Measurements from ENCODE around the gene CNPY1. TPM values are rescaled to one million over a fixed set of nuclear protein-coding genes. Genes with fewer than 3 reads are reported as not detected.

Gene CNPY1
- total RNA-seq, 1 donor from 2014 or later, result not detected

DNA sequence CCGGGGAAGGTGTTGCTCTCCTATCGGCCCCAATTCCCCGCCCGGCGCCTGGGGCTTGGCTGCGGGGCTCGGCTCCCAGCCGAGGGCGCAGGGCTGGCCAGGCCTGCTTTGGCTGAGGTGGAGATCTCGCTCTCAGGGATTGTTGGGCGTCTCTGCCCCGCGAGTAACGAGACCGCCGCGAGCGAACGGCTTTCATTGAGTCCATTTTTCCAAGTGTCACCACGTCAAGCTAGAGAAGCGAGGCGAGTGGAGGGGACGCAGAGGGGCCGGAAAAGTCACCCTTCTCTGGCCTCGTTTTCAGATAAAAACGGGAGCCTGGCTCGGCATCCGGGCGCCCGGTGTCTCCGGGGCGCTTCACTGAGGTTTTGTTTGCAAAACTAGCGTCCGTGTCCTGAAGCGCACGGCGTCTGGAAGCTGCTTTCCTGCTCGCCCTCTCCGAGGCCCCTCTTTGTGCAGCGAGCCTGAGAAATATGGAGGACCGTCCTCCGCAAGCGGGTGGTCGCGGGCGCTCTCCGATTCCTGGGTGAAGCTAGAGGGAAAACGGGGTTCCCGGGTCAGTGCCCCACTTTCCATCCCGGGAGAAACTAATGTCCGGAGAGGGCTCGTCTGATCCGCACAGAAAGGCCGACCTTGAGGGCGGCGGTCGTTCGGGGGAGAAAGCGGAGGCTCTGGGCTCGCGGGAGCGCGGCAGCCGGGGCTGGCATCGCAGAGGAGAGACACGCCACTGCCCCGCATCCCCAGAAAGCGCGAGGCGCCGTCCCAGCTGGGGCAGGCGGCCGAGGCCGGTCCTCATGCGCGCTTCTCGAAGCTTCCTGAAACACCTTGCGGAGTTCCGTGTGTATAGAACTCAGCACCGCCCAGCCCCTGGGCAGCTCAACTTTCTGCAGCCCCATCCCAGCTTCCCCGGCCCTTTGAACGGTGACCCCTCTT, 91.9 kb downstream of the CNPY1 start:
- H4K20me1 ChIP-seq (ENCODE audit: insufficient read depth, low read length), result peaks cover 4% of the 10 kb centered on the region
- Mint-ChIP-seq H3K27me3 (ENCODE audit: low read depth, unreplicated experiment) (peaks cover 60% of the 10 kb centered on the region), H3K9me3 (ENCODE audit: unreplicated experiment) (peaks cover 20% of the 10 kb centered on the region), H3K4me1 (ENCODE audit: low read depth, unreplicated experiment) (no peaks in the 10 kb centered on the region), H3K36me3 (ENCODE audit: low read depth, unreplicated experiment) (peaks cover 2% of the 10 kb centered on the region), H3K4me3 (ENCODE audit: unreplicated experiment) (no peak overlapping the region), H3K27ac (ENCODE audit: unreplicated experiment) (no peak overlapping the region)
- H3K79me2 ChIP-seq (ENCODE audit: insufficient read depth, low read length), result no peaks in the 10 kb centered on the region
- no peak for FAIRE-seq
- H3K9ac ChIP-seq (ENCODE audit: low read length), result no peak overlapping the region
- no peak overlapping the region for H3K4me3 ChIP-seq (ENCODE audit: insufficient read depth, low read depth, low read length)
- H2AFZ ChIP-seq (ENCODE audit: low read depth, low read length), result no peak overlapping the region
- peak overlapping the region; percentile 8 for H3K4me2 ChIP-seq (ENCODE audit: low read length)
- H3K27ac ChIP-seq (ENCODE audit: low read depth, low read length), result no peak overlapping the region
- no peaks in the 10 kb centered on the region for H3K9me3 ChIP-seq (ENCODE audit: insufficient read depth, low read depth, low read length)
- H3K27me3 ChIP-seq (ENCODE audit: insufficient read depth, low read length), result peaks cover 87% of the 10 kb centered on the region
- H3K36me3 ChIP-seq (ENCODE audit: insufficient read depth, low read length), result no peaks in the 10 kb centered on the region
- TF ChIP-seq, protein P1, sequence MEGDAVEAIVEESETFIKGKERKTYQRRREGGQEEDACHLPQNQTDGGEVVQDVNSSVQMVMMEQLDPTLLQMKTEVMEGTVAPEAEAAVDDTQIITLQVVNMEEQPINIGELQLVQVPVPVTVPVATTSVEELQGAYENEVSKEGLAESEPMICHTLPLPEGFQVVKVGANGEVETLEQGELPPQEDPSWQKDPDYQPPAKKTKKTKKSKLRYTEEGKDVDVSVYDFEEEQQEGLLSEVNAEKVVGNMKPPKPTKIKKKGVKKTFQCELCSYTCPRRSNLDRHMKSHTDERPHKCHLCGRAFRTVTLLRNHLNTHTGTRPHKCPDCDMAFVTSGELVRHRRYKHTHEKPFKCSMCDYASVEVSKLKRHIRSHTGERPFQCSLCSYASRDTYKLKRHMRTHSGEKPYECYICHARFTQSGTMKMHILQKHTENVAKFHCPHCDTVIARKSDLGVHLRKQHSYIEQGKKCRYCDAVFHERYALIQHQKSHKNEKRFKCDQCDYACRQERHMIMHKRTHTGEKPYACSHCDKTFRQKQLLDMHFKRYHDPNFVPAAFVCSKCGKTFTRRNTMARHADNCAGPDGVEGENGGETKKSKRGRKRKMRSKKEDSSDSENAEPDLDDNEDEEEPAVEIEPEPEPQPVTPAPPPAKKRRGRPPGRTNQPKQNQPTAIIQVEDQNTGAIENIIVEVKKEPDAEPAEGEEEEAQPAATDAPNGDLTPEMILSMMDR (IDR thresholded peaks at IDR 0.05; ENCODE audit: insufficient read depth, low read depth, low read length), result no peak
- peak; percentile 83 for TF ChIP-seq EZH2 (IDR thresholded peaks at IDR 0.05; ENCODE audit: insufficient read depth, low read length)
- no peak for DNase-seq (ENCODE audit: low read depth)
- H3K4me1 ChIP-seq (ENCODE audit: insufficient read depth, low read length), result peaks cover 3% of the 10 kb centered on the region

DNA sequence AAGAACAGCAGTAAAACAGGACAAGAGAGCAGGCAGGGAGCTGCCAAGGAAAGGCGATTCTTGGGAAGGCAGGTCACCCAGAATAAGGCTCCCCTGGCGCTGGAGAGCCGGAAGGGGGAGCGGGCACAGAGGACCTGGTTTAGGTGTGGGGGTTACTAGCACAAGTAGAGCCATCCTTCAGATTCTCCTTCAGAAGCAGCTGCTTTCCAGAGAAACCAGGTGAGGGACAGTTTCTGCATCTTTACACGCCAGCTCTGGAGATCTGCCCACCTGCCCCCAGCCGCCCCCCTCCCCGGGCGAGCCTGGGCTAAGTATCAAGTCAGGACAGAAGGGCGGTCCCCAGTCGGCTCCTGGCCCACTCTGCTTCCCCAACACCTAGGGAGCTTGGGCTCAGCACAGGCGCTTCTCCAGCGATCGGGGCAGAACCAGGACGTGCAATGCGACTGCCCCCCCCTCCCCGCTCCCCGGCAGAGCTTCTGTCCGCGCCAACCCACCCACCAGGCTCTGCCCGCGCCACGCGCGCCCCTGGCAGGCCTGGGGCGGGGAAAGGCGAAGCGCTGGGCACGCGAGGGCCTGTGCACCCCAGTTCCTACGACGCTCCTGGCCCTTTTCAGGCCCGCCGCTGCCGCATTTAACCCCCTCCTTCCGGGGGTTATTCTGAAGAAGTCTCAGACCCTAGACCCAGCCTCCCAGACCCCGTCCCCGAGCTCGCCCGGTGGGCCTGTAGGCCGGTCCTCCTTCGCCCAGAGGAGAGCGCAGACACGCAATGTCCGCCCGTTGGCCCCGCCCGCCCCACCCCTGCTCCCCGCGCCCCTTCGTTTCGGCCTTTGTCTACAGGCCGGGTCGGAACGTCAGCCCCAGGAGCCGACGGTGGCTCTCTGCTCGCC, 92.8 kb downstream of the CNPY1 start:
- H3K27me3 ChIP-seq (ENCODE audit: insufficient read depth, low read length), result peaks cover 88% of the 10 kb centered on the region
- no peak overlapping the region for H3K4me3 ChIP-seq (ENCODE audit: insufficient read depth, low read depth, low read length)
- no peaks in the 10 kb centered on the region for H3K79me2 ChIP-seq (ENCODE audit: insufficient read depth, low read length)
- no peak overlapping the region for H3K27ac ChIP-seq (ENCODE audit: low read depth, low read length)
- no peak overlapping the region for H3K9ac ChIP-seq (ENCODE audit: low read length)
- no peak overlapping the region for H3K4me2 ChIP-seq (ENCODE audit: low read length)
- H3K36me3 ChIP-seq (ENCODE audit: insufficient read depth, low read length), result no peaks in the 10 kb centered on the region
- no peak overlapping the region for H2AFZ ChIP-seq (ENCODE audit: low read depth, low read length)
- TF ChIP-seq, protein P1 (IDR thresholded peaks at IDR 0.05; ENCODE audit: insufficient read depth, low read depth, low read length), result no peak
- TF ChIP-seq EZH2 (IDR thresholded peaks at IDR 0.05; ENCODE audit: insufficient read depth, low read length), result peak; percentile 24
- peaks cover 20% of the 10 kb centered on the region for H3K9me3 Mint-ChIP-seq (ENCODE audit: unreplicated experiment)
- FAIRE-seq, result no peak
- peak overlapping the region; percentile 72 for H3K27ac Mint-ChIP-seq (ENCODE audit: unreplicated experiment)
- peaks cover 4% of the 10 kb centered on the region for H4K20me1 ChIP-seq (ENCODE audit: insufficient read depth, low read length)
- no peak for DNase-seq (ENCODE audit: low read depth)
- H3K36me3 Mint-ChIP-seq (ENCODE audit: low read depth, unreplicated experiment), result peaks cover 2% of the 10 kb centered on the region
- H3K27me3 Mint-ChIP-seq (ENCODE audit: low read depth, unreplicated experiment), result peaks cover 60% of the 10 kb centered on the region
- H3K4me3 Mint-ChIP-seq (ENCODE audit: unreplicated experiment), result no peak overlapping the region
- peaks cover 3% of the 10 kb centered on the region for H3K4me1 ChIP-seq (ENCODE audit: insufficient read depth, low read length)
- no peaks in the 10 kb centered on the region for H3K9me3 ChIP-seq (ENCODE audit: insufficient read depth, low read depth, low read length)
- no peaks in the 10 kb centered on the region for H3K4me1 Mint-ChIP-seq (ENCODE audit: low read depth, unreplicated experiment)
